Testis (tissue), 2 donors: ENCODE results near the gene COL11A2.
"Not testable (repeated sequence)": the region's sequence is repeated elsewhere in the genome, so short reads cannot be mapped to it uniquely, and the experiment has no call there.

Experiments
- POLR2A ChIP-seq: fragments of 450-650 bp; IDR thresholded peaks from one replicate; pipeline ENCODE4 v1.6.1; 2017; ENCODE audit warnings: antibody characterized with exemption, mild to moderate bottlenecking, moderate library complexity
- TF ChIP-seq, protein P1 (sequence below), 3 experiments: fragments of 450-650 bp in 2 of 3; fragments of 200-600 bp in 1 of 3; sonication (generic) in 1 of 3; IDR thresholded peaks; one replicate each; pipeline ENCODE4 v1.5.1; 2016 to 2019; ENCODE audit warnings: antibody characterized with exemption in 3 of 3, mild to moderate bottlenecking in 2 of 3, moderate library complexity in 1 of 3

DNA sequence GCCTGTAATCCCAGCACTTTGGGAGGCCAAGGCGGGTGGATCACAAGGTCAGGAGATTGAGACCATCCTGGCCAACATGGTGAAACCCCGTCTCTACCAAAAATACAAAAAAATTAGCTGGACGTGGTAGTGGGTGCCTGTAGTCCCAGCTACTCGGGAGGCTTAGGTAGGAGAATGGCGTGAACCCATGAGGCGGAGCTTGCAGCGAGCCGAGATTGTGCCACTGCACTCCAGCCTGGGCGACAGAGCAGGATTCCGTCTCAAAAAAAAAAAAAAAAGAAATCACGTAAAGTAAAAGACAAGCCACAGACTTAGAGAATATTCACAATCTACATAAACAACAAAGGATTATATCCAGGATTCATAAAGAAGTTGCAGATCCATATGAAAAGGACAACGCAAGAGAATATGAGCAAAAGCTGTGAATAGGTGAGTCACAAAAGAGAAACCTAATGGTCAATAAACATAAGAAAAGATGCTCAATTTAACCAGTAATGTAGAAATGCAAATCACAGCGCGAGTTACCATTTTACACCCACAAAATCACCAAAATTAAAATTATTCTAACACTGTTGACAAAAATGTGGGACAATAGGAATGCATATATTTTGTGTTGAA, 34.3 kb upstream of the COL11A2 start:
- TF ChIP-seq, protein P1, sequence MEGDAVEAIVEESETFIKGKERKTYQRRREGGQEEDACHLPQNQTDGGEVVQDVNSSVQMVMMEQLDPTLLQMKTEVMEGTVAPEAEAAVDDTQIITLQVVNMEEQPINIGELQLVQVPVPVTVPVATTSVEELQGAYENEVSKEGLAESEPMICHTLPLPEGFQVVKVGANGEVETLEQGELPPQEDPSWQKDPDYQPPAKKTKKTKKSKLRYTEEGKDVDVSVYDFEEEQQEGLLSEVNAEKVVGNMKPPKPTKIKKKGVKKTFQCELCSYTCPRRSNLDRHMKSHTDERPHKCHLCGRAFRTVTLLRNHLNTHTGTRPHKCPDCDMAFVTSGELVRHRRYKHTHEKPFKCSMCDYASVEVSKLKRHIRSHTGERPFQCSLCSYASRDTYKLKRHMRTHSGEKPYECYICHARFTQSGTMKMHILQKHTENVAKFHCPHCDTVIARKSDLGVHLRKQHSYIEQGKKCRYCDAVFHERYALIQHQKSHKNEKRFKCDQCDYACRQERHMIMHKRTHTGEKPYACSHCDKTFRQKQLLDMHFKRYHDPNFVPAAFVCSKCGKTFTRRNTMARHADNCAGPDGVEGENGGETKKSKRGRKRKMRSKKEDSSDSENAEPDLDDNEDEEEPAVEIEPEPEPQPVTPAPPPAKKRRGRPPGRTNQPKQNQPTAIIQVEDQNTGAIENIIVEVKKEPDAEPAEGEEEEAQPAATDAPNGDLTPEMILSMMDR (IDR thresholded peaks at IDR 0.05): not testable (repeated sequence)
- TF ChIP-seq POLR2A: not testable (repeated sequence)
